OCI-LY7 (cell line): ENCODE data around the gene ZMYND15. TPM values are rescaled to one million over a fixed set of nuclear protein-coding genes. Genes with fewer than 3 reads are reported as not detected.

Experiments
- BruUV-seq: library from RNA; stranded (reverse); fragments of 400-500 nt; replicated peaks from 2 replicates; lab custom pipeline; 2021; lab: Mats Ljungman, UMichigan
- CTCF ChIA-PET: fragments of 300-600 bp; sonication (Branson Sonifier 250); formaldehyde crosslinking; loops from one replicate; lab custom pipeline; 2022; ENCODE audit warnings: antibody characterized with exemption; ENCODE audit not compliant: unreplicated experiment; lab: Charles Lee
- POLR2A ChIA-PET: fragments of 300-600 bp; sonication (Branson Sonifier 250); formaldehyde crosslinking; loops from one replicate; lab custom pipeline; 2022; ENCODE audit warnings: antibody characterized with exemption; lab: Charles Lee
- DNase-seq: peaks from one replicate; pipeline ENCODE4 v3.0.0-alpha.2; 2015; ENCODE audit warnings: low spot score
- H2AFZ ChIP-seq: fragments of 200-600 bp; sonication (generic), shearing (Covaris generic); 2 replicates; pipeline ENCODE4 v1.6.1; 2014; ENCODE audit warnings: mild to moderate bottlenecking, antibody characterized with exemption, low read length, moderate library complexity
- H3K27ac ChIP-seq: fragments of 200-600 bp; sonication (generic); 2 replicates; pipeline ENCODE4 v1.5.1; 2014; ENCODE audit warnings: mixed run types, low read depth, mild to moderate bottlenecking, moderate library complexity, low read length, inconsistent platforms; ENCODE audit not compliant: poor library complexity, severe bottlenecking
- H3K36me3 ChIP-seq: fragments of 200-600 bp; sonication (generic); 2 replicates; pipeline ENCODE4 v1.6.1; 2014; ENCODE audit warnings: mild to moderate bottlenecking, antibody characterized with exemption, low read length, moderate library complexity, mixed read lengths; ENCODE audit not compliant: insufficient read depth
- H3K4me1 ChIP-seq: fragments of 200-600 bp; sonication (generic); 2 replicates; pipeline ENCODE4 v1.5.1; 2014; ENCODE audit warnings: mild to moderate bottlenecking, low read length; ENCODE audit not compliant: insufficient read depth, poor library complexity, severe bottlenecking
- H3K4me2 ChIP-seq: fragments of 200-600 bp; sonication (generic); 2 replicates; pipeline ENCODE4 v1.6.1; 2014; ENCODE audit warnings: mild to moderate bottlenecking, low read length
- H3K4me3 ChIP-seq: fragments of 200-600 bp; sonication (generic); 2 replicates; pipeline ENCODE4 v1.5.1; 2014; ENCODE audit warnings: mild to moderate bottlenecking, low read depth, low read length; ENCODE audit not compliant: poor library complexity, severe bottlenecking
- H3K79me2 ChIP-seq: fragments of 200-600 bp; sonication (generic); 2 replicates; pipeline ENCODE4 v1.6.1; 2016; ENCODE audit warnings: low read depth, mild to moderate bottlenecking, low read length, moderate library complexity, mixed read lengths; ENCODE audit not compliant: insufficient read depth
- H3K9me2 ChIP-seq: fragments of 200-600 bp; sonication (generic); 2 replicates; pipeline ENCODE4 v1.6.1; 2016; ENCODE audit warnings: mild to moderate bottlenecking, low read length, mixed read lengths; ENCODE audit not compliant: insufficient read depth
- H3K9me3 ChIP-seq: fragments of 200-600 bp; sonication (generic); 2 replicates; pipeline ENCODE4 v1.6.1; 2014; ENCODE audit warnings: mild to moderate bottlenecking, mixed run types, low read length, mixed read lengths
- H4K20me1 ChIP-seq: fragments of 200-600 bp; sonication (generic); 2 replicates; pipeline ENCODE4 v1.6.1; 2014; ENCODE audit warnings: mild to moderate bottlenecking, antibody characterized with exemption, low read length, moderate library complexity, mixed read lengths; ENCODE audit not compliant: insufficient read depth
- CTCF ChIP-seq: fragments of 200-600 bp; sonication (generic); conservative IDR thresholded peaks from 2 replicates; pipeline ENCODE4 v1.5.1; 2014; ENCODE audit warnings: mild to moderate bottlenecking, antibody characterized with exemption, low read length, moderate library complexity, mixed read lengths
- EZH2phosphoT487 ChIP-seq: fragments of 200-600 bp; sonication (generic); IDR thresholded peaks from 2 replicates; pipeline ENCODE4 v1.6.1; 2018; ENCODE audit warnings: low read depth, borderline replicate concordance, mild to moderate bottlenecking, mixed run types, antibody characterized with exemption, low read length, moderate library complexity, mixed read lengths
- intact Hi-C: fragments of 100-400 bp; cut with micrococcal nuclease; formaldehyde crosslinking; loops from one replicate; pipeline ENCODE4 v1.10.0; 2022; ENCODE audit not compliant: unreplicated experiment
- total RNA-seq, 2 experiments: library from RNA; depleted of rRNA in 1 of 2; stranded (reverse); fragments of >200 nt in 1 of 2; shearing (Covaris generic) in 1 of 2; gene quantifications; 2 replicates each; pipeline ENCODE4 v1.2.3, GENCODE V29; 2014 to 2022

ZMYND15 gene
- total RNA-seq, 2 experiments from 2014 or later: not detected

DNA sequence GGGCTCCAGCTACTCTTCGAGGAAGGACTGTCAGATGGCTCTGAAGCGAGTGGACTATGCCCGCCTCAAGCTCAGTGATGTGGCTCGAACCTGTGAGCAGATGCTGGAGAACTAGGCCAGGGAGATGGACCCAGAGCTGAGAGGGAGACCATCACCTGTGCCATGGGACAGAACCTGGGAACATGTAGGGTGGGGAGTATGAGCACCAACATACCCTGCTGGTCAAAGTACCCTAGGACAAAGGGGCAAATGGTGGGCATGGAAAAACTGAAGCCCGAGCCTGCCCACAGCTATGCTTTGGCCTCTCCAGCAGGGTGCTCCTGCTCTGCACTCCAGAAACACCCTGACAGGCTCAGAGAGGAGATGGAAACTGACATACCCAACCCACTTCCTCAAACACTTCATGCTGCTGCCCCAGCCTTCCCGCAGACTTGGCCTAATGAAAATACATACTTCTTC lies 6.5 kb upstream of the ZMYND15 start:
- CTCF ChIA-PET: no interaction called here
- no peaks in the 10 kb centered on the region; the same call in 1 of the 2 replicates for H3K79me2 ChIP-seq
- H3K36me3 ChIP-seq: no peaks in the 10 kb centered on the region
- no peak overlapping the region for H2AFZ ChIP-seq
- intact Hi-C loops: loop anchor here (2.0 to 5.0 kb wide), 2 partner anchors 39 to 156 kb away; partner anchors contain the start of gene TM4SF5
- POLR2A ChIA-PET: interaction anchor here (1.1 kb wide), 1 partner anchor 58 kb away, joined by 4 read pairs; no protein-coding TSS in a partner anchor
- H3K9me2 ChIP-seq: no peaks in the 10 kb centered on the region
- no peaks in the 10 kb centered on the region for H4K20me1 ChIP-seq
- no peak overlapping the region for H3K27ac ChIP-seq
- H3K4me3 ChIP-seq: no peak overlapping the region
- H3K4me1 ChIP-seq: peaks cover 24% of the 10 kb centered on the region
- no TSS peak for BruUV-seq
- peak overlapping the region; percentile 94 for H3K4me2 ChIP-seq
- peak; percentile 62 for TF ChIP-seq CTCF
- no peak for TF ChIP-seq EZH2phosphoT487
- H3K9me3 ChIP-seq: no peaks in the 10 kb centered on the region
- peak; percentile 54 for DNase-seq

- ChIA-PET CTCF (interaction anchor here (1.1 kb wide), 1 partner anchor 55 kb away, joined by 3 read pairs; no protein-coding TSS in a partner anchor), POLR2A (no interaction called here)
- BruUV-seq: no TSS peak
- Histone ChIP-seq H3K36me3 (no peaks in the 10 kb centered on the region), H3K27ac (no peak overlapping the region), H3K9me3 (no peaks in the 10 kb centered on the region), H4K20me1 (no peaks in the 10 kb centered on the region), H2AFZ (no peak overlapping the region), H3K4me2 (no peak overlapping the region), H3K4me1 (peaks cover 30% of the 10 kb centered on the region), H3K4me3 (no peak overlapping the region), H3K9me2 (no peaks in the 10 kb centered on the region), H3K79me2 (no peaks in the 10 kb centered on the region; the same call in 1 of the 2 replicates)
- DNase-seq: no peak
- TF ChIP-seq CTCF: no peak
- TF ChIP-seq EZH2phosphoT487: no peak
- intact Hi-C loops: loop anchor here (5.0 kb wide), 1 partner anchor 37 kb away; the partner anchor contains the start of gene TM4SF5
Observed at GRCh38 chr17:4734857-4735475, 4.7 kb upstream of the ZMYND15 start.
